NCI-H345 (cell line): ENCODE data around the gene KIF3B.
A peak's percentile ranks its signal among the peaks of the same experiment; 100 is the strongest.
"Not testable (repeated sequence)": the region's sequence is repeated elsewhere in the genome, so short reads cannot be mapped to it uniquely, and the experiment has no call there.

Experiments
- DNase-seq: peaks from one replicate; lab custom pipeline; 2025; lab: John Stamatoyannopoulos, UW

KIF3B gene

DNA sequence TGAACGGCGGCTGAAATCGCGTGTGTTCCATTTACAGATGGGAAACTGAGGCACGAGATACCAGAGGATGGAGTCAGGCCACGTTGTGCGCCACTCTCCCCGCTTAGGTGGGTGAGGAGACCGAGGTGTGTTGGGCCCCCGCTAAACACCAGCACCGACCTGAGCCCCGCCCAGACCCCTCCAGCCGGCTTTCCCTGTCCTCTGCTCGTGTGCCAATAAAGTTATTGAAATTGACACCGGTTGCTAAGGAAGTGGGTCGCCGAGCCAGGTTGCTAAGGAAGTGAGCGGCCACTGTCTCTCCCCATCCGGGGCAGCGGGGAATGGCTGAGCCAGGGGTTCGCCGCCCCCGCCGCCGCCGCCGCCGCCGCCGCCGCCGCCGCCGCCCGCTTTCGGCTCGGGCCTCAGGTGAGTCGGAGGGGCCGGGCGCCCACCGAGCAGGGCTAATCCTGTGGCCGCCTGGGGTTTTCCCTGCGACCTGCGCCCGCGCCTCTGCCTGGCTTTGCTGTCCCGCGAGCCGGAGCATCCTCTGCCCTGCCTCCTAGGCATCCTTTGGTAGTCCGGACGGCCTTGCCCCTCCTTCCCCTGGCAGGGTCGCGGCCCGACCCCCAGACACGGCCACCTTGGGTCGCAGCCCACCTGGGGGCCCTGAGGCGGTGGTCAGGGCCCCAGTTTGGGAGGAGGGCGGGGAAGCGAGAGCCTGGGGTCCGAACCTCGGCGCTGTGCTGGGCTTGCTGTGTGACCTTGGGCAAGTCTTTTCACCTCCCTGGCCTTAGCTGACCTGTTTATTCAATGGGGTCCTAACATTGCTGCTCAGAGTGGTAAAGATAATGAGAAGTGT lies at the start of gene KIF3B:
TSS of gene KIF3B (plus strand) at position 291 of the 838 bp plus-strand sequence. CDS start 32,127 bp downstream, outside the sequence.
- peak; percentile 95 for DNase-seq

DNA sequence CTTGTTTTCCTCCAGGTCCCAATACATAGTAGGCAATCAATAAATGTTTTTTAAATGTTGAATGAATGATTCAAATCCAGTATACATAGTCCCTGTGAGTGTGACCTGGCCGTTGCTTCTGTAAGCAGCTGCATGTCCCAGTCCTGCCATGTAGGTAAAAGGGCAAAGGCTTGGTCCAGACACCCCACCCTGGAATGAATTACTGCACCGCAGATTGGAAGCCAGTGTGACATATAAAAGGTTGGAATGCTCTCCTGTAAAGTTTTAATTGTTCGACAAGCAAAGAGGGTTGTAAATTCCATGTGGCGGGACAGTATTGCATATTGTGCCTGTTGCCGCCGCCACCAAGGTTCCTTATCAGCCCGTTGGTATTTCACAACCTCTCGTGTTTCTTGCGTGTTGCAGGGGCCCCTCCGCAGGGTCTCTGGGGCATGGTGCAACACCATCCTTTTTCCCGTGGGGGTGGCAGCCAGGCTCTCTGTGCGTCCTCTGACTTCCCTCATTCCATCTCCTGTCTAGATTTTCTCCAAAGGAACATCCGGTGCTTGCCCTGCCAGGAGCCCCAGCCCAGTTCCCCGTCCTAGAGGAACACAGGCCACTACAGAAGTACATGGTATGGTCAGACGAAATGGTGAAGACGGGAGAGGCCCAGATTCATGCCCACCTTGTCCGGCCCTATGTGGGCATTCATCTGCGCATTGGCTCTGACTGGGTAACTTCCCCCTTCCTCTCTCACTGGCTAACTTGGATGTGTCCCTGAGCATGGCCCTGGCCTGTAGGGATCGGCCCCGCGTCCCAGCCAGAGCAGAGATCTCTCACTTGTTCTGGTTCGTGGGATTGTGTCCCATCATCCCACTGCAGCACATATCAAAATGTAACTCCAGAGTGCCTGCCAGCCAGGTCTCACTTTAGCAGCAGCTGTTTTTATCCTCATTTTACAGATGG lies 49.4 kb upstream of the KIF3B start:
- no peak for DNase-seq

DNA sequence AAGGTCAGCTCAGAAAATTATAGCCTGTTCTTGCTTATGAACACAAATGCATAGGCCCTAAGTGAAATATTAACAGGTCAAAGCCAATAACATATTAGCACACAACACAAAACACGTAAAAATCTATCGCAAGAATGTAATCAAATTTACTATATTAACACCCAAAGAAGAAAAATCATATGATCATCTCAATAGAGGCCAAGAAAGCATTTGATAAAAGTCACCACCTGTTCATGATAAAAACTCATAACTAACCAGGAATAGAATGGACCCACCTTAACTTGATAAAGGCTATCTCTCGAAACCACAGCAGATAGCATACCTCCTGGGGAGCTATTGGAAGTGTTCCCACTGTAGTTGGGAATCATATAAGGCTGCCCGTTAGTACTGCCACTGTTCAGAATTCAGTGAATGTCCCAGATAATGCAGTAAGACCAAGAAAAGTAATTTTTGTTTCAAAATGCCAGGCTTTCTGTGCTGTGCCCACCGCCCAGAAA lies 48.2 kb upstream of the KIF3B start:
- DNase-seq: no peak

DNA sequence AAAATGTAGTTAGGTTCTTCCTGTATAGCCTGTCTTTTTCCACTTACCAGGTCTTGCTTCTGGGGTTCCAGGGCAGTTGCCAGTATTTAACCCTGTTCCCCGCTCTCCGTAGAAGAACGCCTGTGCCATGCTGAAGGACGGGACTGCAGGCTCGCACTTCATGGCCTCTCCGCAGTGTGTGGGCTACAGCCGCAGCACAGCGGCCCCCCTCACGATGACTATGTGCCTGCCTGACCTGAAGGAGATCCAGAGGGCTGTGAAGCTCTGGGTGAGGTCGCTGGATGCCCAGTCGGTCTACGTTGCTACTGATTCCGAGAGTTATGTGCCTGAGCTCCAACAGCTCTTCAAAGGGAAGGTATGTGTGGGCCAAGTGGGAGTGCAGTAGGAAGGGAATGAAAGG lies 46.7 kb upstream of the KIF3B start:
- DNase-seq: no peak

DNA sequence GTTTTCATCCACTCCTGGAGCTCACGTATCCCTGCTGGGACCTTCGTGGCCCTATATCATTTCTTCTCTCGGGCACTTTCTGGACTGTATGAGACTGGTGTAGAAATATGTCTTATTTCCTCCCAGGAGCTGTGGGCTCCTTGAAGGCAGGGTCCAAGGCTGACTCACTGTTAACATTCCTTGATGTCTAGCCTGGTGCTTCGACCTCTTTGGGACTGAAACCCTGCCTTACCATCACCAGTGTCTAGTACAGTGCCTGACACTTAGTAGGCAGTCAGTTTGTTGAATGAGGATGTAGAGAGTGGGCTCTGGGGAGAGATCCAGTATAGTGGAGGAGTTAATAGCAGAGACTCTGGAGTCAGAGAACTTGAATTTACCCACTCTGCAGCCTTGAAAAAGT lies 46.2 kb upstream of the KIF3B start:
- DNase-seq: no peak

DNA sequence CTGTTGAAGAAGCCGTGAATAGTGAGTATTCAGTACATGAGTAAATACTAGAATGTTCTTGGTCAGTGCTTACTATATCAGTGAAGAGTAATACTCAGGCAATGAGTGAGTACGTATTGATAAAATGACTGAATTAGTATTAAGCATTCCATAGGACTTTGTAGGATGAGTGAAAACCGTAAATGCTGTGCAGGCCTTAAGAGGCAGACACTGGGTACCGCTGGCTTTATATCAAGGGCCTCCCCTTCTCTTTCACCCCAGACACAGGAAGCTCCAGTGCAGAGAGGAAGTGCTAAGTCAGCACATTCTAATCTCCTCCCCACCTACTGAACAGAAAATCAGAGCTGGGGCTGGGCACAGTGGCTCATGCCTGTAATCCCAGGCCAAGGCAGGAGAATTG lies 45.6 kb upstream of the KIF3B start:
- DNase-seq: no peak

DNA sequence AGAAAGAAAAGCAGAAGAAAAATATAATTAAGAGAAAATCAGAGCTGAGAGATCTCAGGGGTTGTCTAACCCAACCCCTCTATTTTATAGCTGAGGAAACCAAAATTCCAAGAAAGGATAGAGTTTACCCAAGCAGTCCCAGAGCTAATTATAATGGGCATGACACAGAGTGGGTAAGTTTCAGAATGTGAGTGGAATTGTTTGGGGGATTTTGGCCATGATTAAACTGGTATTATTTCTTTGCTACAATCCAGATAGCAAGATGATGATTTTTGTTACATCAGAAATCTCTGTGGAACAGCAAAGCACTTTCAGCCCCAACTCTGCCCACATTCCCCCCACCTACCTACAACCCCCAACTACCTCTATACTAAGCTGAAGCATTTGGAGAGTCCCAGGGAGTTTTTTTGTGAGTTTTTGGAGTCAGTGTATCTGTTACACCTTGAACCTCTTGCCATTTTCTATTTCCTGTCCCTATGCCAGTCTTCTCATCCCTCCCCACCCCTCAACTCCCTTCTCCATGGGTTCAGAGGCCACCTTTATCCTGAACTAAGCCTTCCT lies 45.0 kb upstream of the KIF3B start:
- no peak for DNase-seq

DNA sequence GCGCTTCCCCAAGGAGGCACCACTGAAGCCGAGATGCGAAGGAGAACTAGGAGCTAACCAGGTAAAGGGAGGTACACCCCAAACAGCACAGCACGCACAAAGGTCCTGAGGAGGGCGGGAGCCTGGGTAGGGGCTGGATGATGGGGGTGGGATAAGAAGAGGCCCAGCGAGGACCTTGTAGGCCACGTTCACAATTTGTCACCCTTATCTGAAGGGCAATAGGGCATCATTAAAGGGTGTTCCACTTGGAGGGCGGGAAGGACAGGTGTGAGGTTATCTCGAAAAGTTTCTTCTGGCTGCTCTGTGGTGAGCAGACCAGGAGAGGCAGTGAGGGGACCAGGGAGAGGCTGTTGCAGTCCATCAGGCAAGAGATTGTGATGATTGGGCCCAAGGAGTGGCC lies 44.2 kb upstream of the KIF3B start:
- DNase-seq: no peak

DNA sequence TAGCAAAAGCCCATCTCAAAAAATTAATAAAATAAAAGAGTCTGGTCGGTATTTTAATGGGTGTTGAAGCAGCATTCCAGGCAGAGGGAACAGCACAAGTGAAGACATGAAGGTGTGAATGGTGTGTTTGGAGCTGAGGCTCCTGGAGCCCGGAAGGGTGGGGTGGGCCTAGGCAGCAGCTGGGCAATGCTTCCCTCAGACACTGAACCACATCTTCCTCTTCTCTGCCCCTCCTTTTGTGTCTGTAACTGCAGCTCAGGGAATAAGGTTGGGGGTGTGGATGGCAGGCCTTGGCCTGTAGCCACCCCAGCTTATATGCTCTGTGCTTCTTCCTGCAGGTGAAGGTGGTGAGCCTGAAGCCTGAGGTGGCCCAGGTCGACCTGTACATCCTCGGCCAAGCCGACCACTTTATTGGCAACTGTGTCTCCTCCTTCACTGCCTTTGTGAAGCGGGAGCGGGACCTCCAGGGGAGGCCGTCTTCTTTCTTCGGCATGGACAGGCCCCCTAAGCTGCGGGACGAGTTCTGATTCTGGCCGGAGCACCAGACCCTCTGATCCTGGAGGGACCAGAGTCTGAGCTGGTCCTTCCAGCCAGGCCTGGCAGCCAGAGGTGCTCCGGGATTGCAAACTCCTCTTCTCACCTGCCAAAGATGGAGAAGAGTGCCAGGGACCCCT lies 43.2 kb upstream of the KIF3B start:
- no peak for DNase-seq

DNA sequence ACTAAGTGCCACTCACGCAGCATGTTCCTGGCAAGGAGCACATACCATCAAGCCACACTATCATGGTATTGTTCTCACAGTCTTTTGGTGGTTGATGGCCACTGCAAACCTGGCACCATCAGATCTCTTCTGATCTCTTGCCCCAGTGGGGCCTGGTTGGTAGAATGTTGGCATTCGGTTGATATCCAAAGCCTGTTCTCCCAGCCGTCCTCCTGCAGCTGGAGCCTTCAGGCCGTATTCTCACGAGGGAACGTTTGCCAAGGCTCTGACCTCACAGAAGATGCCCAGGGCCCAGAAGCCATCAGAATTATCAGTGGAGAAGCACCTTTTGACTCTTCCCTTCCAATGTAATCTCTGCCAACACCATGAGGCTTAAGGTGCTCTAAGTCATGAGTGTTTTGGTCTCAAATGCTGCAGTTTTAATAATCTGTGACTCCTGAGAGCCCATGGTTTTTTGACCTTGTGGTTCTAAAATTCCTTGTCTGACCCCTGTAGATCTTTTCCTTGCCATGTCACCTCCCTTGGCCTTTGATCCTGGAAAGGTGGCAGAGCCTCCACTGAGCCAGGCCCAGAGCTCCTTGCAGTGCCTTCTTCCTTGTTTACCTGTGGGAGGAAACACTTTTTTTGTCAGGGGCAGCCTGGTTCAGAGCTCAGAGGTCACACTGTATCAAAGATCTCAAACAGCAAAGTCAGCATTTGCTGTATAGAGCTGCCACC lies 42.0 kb upstream of the KIF3B start:
- DNase-seq: no peak

DNA sequence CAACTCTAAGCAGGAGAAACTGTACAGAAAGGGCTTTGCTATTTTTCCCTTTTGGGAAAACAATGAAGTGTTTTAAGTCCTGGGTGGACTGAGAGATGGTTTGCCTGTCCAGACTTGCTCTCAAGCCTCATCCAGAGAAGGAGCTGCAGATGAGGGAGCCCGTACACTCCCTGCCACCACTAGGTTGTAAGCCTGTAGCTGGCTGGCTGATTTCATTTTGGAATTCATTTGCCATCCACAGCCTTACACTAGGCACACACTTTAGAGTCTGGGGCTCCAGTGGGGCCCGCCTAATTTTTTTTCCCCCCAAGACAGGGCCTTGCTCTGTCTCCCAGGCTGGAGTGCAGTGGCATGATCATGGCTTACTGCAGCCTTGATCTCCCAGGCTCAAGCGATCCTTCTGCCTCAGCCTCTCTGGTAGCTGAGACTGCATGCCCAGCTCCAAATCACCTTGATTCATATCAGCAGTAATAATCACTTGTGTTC lies 41.4 kb upstream of the KIF3B start:
- DNase-seq: no peak

DNA sequence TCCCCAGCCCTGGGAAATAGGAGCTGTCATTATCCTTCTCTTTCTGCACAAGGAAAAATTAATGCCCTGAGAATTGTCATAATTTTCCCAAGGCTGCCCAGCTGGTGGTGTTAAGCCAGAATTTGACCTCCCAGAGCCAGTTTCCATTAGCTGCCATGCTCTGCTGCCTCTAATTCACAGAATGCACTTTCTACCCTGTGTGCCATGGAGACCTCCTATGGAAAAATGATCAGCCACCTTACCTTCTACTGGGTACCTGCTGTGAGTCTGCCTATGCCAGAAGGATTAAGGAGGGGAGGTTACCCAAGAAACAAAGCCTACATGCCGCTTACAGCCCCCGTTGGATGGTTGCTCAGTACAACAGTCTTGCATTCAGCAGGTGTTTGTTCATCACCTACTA lies 40.6 kb upstream of the KIF3B start:
- DNase-seq: no peak

DNA sequence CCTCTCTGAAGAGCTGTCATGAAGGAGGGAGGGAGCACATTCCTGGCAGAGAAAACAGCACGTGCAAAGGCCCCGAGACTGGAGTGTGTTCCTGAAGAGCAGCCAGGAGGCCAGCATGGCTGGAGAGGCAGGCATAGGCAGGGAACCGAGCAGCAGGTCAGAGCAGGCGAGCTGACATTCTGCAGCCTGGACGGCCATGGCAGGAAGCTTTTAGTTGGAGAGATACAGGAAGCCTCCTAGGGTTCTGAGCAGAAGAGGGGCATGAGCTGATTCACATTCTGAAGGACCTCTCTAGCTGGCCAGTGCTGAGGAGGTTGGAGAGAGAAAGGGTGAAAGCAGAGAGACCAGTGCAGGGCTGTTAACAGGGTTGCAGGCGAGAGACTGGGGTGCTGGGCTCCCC lies 40.0 kb upstream of the KIF3B start:
- no peak for DNase-seq

DNA sequence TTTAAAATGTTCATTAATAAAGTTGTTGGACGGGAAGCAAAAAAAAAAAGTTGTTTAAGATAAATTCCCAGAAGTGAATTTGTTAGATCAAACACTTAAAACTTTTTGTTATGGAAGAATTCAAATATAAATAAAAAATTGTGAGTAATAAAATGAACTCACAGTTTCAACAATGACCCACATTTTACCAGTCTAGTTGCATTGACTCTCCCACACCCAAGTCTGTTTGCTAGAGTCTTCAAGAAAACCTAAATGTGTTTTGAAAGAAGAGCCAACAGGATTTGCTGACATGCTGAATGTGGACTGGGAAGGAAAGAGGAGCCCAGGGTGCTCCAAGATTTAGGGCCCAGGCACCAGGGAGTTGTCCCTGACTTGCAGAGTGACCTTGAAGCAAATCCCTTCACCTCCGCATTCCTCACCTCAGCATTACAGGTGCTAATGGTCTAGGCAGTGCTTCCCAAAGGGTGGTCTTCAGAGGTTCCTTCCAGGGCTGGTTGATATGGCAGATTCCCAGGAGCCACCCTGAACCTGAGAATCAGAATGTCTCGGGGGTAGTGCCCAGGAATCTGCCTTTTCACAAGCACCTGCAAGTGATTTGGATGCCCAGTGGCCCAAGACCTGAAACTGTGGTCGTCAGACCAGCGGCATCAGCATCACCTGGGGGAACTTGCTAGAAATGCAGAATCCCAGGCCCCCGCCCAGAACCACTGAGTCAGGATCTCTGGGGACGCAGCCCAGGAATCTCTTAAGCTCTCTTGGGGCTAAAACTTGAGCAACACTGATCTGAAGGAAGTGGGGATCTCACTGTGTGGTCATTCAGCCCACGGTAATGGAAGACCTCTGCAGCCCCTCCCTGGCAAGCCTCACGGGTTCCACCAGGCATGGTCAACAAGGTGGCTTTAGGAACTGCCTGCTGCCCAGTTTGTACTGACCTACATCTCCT lies 38.7 kb upstream of the KIF3B start:
- DNase-seq: no peak

DNA sequence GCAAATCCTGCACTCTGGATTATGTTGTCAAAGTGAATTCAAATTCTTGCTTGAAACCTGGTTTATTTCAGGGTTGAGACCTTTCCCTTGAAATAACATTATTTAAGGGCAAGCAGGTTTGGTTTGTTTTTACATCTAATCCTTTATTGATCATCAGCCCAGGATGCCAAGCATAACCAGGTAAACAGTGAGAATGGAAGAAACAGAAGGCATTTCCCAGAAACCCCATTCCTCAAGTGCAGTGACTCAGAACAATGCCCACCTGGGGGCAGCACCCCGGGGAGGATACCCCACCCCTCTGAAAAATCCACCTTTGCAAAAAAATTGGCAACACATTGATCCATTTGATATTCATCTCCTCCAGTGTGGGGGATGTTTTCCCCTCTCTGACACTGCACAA lies 37.2 kb upstream of the KIF3B start:
- no peak for DNase-seq

DNA sequence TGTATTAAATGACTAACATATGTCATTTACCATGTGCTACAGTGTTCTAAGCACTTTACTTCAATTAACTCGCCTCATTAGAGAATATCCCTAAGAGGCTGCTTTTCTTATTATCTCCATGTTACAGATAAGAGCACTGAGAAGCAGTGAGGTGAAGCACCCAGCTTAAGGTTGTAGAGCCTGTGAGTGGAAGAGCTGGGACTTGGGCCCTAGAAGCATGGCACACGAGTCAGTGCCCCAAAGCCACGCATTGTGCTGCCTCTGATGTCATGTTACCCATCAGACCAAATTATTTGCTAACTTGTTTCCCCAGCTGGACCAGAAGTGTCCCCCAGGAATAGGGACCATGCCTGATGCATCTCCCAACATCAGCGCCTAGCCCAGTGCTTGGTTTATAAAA lies 35.6 kb upstream of the KIF3B start:
- DNase-seq: no peak

DNA sequence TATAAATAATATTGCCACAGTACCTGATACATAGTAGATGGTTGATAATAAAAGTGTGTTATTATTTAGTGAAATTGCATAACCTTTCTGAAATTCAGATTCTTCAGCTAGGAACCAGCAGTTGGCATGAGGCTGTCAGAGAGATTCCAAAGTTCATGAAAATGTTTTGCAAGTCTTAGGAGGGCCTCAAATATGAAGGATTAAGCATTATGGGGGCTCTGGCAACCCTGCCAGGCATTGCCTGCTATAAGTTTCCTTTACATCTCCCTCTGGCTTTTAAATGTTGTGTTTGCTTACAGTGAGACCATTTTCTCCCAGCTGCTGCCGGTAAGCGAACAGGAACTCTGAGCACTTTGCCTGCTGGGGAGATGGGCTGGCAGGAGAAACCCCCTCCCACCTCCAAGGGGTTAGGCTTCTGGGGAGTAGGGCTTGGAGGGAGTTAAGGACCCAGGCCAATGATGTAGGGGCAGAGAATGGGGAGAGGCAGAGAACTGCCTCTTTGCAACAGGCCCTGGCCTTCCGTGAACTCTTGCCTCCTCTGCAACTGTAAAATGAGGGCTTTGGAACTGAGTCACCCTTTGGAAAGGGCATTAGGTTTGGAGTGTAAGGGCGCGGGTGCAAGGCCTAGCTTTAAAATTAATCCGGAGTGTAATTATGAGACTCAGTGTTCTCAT lies 33.2 kb upstream of the KIF3B start:
- DNase-seq: no peak

DNA sequence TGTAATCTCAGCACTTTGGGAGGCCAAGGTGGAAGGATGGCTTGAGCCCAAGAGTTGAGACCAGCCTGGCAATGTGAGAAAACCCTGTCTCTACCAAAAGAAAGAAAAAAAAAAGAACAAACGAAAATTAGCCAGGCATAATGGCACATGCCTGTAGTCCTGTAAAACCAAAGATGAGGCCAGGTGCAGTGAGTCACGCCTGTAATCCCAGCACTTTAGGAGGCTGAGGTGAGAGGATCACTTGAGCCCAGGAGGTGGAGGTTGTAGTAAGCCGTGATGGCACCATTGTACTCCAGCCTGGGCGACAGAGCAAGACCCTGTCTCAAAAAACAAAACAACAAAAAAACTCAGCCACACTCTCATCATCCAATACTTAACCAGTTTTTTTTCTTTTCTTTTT lies 32.5 kb upstream of the KIF3B start:
- no peak for DNase-seq

DNA sequence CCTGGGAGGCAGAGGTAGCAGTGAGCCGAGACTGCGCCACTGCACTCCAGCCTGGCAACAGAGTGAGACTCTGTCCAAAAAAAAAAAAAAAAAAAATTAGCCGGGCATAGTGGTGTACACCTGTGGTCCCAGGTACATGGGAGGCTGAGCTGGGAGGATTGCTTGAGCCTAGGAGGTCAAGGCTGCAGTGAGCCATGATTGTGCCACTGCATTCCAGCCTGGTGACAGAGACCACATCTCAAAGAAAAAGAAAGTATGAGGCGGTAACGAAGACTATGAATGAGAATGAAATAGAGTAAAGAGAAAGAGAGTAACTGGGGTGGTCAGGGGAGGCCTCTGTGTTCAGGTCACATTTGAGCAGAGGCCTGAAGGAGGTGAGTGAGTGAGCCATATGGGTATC lies 31.2 kb upstream of the KIF3B start:
- not testable (repeated sequence) for DNase-seq
